GM12878 (cell line): Measurements from ENCODE around the gene ACTN2.
A peak's percentile ranks its signal among the peaks of the same experiment; 100 is the strongest.

Experiments used
- BHLHE40 ChIP-seq, 2 experiments: fragments of 450-650 bp in 1 of 2; IDR thresholded peaks; 2 replicates each; pipeline ENCODE4 v1.6.1; 2011 to 2017; ENCODE audit warnings: low read depth in 2 of 2, borderline replicate concordance in 1 of 2, improper control_type of control experiment in 1 of 2, low read length in 1 of 2, mild to moderate bottlenecking in 1 of 2
- CBX5 ChIP-seq: sonication (generic); IDR thresholded peaks from 2 replicates; pipeline ENCODE4 v1.6.1; 2016; ENCODE audit warnings: low read depth, moderate library complexity, mild to moderate bottlenecking, inconsistent platforms
- ETV6 ChIP-seq, 2 experiments: fragments of 450-650 bp in 1 of 2; IDR thresholded peaks in 1 of 2; conservative IDR thresholded peaks in 1 of 2; 2 replicates each; pipeline ENCODE4 v1.6.1; 2014; ENCODE audit warnings: antibody characterized with exemption in 1 of 2, borderline replicate concordance in 1 of 2, low read depth in 1 of 2, mild to moderate bottlenecking in 1 of 2, moderate library complexity in 1 of 2
- EZH2 ChIP-seq: IDR thresholded peaks from 2 replicates; pipeline ENCODE4 v1.6.1; 2012; ENCODE audit warnings: low read depth, mild to moderate bottlenecking, control low read depth, inconsistent platforms, low read length, borderline replicate concordance; ENCODE audit not compliant: control insufficient read depth
- GABPA ChIP-seq: IDR thresholded peaks from 2 replicates; pipeline ENCODE4 v1.6.1; 2014; ENCODE audit warnings: antibody characterized with exemption, low read depth, mild to moderate bottlenecking, inconsistent platforms
- HDAC6 ChIP-seq: fragments of 200-600 bp; sonication (generic); IDR thresholded peaks from one replicate; pipeline ENCODE4 v1.8.0; 2017; ENCODE audit warnings: antibody characterized with exemption; ENCODE audit not compliant: unreplicated experiment
- KLF5 ChIP-seq: fragments of 450-650 bp; IDR thresholded peaks from 2 replicates; pipeline ENCODE4 v1.6.1; 2014; ENCODE audit warnings: mild to moderate bottlenecking; ENCODE audit not compliant: partially characterized antibody
- LARP7 ChIP-seq: fragments of 450-650 bp; IDR thresholded peaks from 2 replicates; pipeline ENCODE4 v1.6.1; 2017; ENCODE audit warnings: mild to moderate bottlenecking
- MXI1 ChIP-seq: fragments of 150-350 bp; IDR thresholded peaks from 2 replicates; pipeline ENCODE4 v1.6.1; 2011; ENCODE audit warnings: low read depth, mild to moderate bottlenecking, inconsistent platforms, low read length, improper control_type of control experiment
- POLR2AphosphoS5 ChIP-seq: IDR thresholded peaks from 2 replicates; pipeline ENCODE4 v1.6.1; 2011; ENCODE audit warnings: mild to moderate bottlenecking, low read length, inconsistent platforms
- RAD51 ChIP-seq: fragments of 450-650 bp; IDR thresholded peaks from 2 replicates; pipeline ENCODE4 v1.6.1; 2016; ENCODE audit warnings: moderate library complexity, mild to moderate bottlenecking, inconsistent platforms
- ZSCAN29 ChIP-seq: fragments of 450-650 bp; IDR thresholded peaks from 2 replicates; pipeline ENCODE4 v1.6.1; 2017; ENCODE audit warnings: mild to moderate bottlenecking, moderate library complexity
- TF ChIP-seq, protein P1 (sequence below), 3 experiments: IDR thresholded peaks in 2 of 3; conservative IDR thresholded peaks in 1 of 3; 2 replicates each; pipeline ENCODE4 v1.5.1; 2011; ENCODE audit warnings: low read depth in 3 of 3, low read length in 3 of 3, mild to moderate bottlenecking in 3 of 3, control low read depth in 2 of 3, moderate library complexity in 2 of 3, inconsistent platforms in 1 of 3, mixed read lengths in 1 of 3; ENCODE audit not compliant: control insufficient read depth in 2 of 3, insufficient read depth in 1 of 3; ENCODE audit errors: extremely low read depth in 1 of 3
- TF ChIP-seq, protein P2 (sequence below): IDR thresholded peaks from 2 replicates; pipeline ENCODE4 v1.6.1; 2012; ENCODE audit warnings: mild to moderate bottlenecking, low read depth, low read length

DNA sequence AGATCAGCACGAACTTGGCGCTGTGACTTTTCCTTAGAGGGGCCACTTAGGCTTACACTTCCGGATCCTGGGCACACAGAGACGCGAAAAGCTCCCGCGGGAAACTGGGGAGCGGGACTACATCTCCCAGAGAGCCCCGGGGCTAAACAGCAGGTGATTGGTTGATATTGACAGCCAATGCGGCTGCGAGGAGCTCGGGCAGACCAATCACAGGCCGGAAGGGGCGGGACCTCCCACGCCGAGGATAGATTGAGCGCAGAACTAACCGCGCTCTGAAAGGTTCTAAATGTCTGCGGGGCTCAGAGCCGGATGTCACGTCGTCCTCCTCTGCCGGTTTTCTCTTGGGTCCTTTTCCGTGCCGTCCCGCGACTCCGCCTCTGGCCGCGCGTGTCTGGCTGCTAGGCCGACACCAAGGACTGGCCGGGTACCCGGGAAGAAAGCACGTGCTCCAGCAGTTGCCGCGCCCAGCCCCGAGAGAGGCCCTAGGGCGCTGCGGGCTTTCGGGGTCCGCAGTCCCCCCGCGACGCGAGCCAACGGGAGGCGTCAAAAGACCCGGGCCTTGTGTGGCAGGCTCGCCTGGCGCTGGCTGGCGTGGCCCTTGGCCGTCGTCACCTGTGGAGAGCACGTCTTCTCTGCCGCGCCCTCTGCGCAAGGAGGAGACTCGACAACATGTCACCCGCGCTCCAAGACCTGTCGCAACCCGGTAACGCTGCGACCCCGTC is 108.9 kb downstream of the ACTN2 start, which contains the start of gene MTR:
- TF ChIP-seq RAD51 (0 out of 2 replicates have a peak, but pooled peaks have one; percentile 20), BHLHE40 (IDR thresholded peaks at IDR 0.05; ENCODE audit: borderline replicate concordance in 1 of 2, low read depth in 2 of 2, low read length in 1 of 2) (peak in 1 of 2 experiments; percentile 90; a peak in 2 of 4 replicates), LARP7 (peak; percentile 93), GABPA (peak; percentile 93), CBX5 (no peak; the same call in 1 of the 2 replicates), ETV6 (conservative IDR thresholded peaks at IDR 0.05 in 1 of 2, IDR thresholded peaks at IDR 0.05 in 1 of 2; ENCODE audit: borderline replicate concordance in 1 of 2, low read depth in 1 of 2) (no peak), KLF5 (peak; percentile 68), MXI1 (peak; percentile 91), ZSCAN29 (no peak), HDAC6 (peak; percentile 69), POLR2AphosphoS5 (peak; percentile 95), EZH2 (no peak)
- TF ChIP-seq, protein P1, sequence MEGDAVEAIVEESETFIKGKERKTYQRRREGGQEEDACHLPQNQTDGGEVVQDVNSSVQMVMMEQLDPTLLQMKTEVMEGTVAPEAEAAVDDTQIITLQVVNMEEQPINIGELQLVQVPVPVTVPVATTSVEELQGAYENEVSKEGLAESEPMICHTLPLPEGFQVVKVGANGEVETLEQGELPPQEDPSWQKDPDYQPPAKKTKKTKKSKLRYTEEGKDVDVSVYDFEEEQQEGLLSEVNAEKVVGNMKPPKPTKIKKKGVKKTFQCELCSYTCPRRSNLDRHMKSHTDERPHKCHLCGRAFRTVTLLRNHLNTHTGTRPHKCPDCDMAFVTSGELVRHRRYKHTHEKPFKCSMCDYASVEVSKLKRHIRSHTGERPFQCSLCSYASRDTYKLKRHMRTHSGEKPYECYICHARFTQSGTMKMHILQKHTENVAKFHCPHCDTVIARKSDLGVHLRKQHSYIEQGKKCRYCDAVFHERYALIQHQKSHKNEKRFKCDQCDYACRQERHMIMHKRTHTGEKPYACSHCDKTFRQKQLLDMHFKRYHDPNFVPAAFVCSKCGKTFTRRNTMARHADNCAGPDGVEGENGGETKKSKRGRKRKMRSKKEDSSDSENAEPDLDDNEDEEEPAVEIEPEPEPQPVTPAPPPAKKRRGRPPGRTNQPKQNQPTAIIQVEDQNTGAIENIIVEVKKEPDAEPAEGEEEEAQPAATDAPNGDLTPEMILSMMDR (IDR thresholded peaks at IDR 0.05 in 2 of 3, conservative IDR thresholded peaks at IDR 0.05 in 1 of 3; ENCODE audit: control insufficient read depth in 2 of 3, extremely low read depth in 1 of 3, insufficient read depth in 1 of 3, low read depth in 3 of 3, low read length in 3 of 3): no peak
- TF ChIP-seq, protein P2, sequence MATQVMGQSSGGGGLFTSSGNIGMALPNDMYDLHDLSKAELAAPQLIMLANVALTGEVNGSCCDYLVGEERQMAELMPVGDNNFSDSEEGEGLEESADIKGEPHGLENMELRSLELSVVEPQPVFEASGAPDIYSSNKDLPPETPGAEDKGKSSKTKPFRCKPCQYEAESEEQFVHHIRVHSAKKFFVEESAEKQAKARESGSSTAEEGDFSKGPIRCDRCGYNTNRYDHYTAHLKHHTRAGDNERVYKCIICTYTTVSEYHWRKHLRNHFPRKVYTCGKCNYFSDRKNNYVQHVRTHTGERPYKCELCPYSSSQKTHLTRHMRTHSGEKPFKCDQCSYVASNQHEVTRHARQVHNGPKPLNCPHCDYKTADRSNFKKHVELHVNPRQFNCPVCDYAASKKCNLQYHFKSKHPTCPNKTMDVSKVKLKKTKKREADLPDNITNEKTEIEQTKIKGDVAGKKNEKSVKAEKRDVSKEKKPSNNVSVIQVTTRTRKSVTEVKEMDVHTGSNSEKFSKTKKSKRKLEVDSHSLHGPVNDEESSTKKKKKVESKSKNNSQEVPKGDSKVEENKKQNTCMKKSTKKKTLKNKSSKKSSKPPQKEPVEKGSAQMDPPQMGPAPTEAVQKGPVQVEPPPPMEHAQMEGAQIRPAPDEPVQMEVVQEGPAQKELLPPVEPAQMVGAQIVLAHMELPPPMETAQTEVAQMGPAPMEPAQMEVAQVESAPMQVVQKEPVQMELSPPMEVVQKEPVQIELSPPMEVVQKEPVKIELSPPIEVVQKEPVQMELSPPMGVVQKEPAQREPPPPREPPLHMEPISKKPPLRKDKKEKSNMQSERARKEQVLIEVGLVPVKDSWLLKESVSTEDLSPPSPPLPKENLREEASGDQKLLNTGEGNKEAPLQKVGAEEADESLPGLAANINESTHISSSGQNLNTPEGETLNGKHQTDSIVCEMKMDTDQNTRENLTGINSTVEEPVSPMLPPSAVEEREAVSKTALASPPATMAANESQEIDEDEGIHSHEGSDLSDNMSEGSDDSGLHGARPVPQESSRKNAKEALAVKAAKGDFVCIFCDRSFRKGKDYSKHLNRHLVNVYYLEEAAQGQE: 0 out of 2 replicates have a peak, but pooled peaks have one; percentile 5
